Measurements from ENCODE around the gene TOMM34. TPM values are rescaled to one million over a fixed set of nuclear protein-coding genes. Genes with fewer than 3 reads are reported as not detected.

Gene TOMM34
- total RNA-seq, 1 experiment from 2014 or later = 37.5 TPM

DNA sequence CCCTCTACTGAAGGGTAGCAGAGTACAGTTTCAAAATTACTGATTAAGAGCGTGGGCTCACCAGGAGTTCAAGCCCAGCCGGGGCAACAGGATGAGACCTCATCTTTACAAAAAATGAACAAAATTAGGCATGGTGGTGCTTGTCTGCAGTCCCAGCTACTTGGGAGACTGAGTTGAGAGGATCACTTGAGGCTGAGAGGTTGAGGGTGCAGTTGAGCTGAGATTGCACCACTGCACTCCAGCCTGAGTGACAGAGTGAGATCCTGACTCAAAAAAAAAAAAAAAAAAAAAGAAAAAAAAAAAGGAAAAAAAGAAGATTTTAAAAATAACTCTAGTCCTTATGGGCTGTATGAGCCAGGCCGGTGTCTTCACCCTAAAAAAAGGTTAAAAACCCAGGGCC, 31.6 kb downstream of the TOMM34 start:
- Histone ChIP-seq H3K9ac (ENCODE audit: extremely low read depth, insufficient read length, low read length) (no peak overlapping the region), H2BK15ac (ENCODE audit: low read depth, low read length) (no peak overlapping the region), H2AFZ (ENCODE audit: low read length) (no peak overlapping the region), H3K27me3 (ENCODE audit: insufficient read depth, low read length) (no peaks in the 10 kb centered on the region), H3K79me1 (ENCODE audit: insufficient read depth, low read depth, low read length, poor library complexity, severe bottlenecking) (no peaks in the 10 kb centered on the region), H3K4ac (ENCODE audit: low read depth, low read length) (no peak overlapping the region), H2BK20ac (ENCODE audit: low read depth, low read length, poor library complexity, severe bottlenecking) (no peak overlapping the region), H3T11ph (ENCODE audit: low read length) (no peak overlapping the region), H3K27ac (ENCODE audit: insufficient read length, low read depth, low read length) (no peak overlapping the region), H3K4me2 (ENCODE audit: insufficient read depth, insufficient read length, low read length) (no peak overlapping the region), H2AK5ac (ENCODE audit: insufficient read length, low read length) (no peak overlapping the region), H4K20me1 (ENCODE audit: control insufficient read depth, insufficient read depth, insufficient read length) (no peaks in the 10 kb centered on the region), H3K23me2 (ENCODE audit: insufficient read length, low read depth, low read length, poor library complexity, severe bottlenecking) (no peaks in the 10 kb centered on the region), H2BK12ac (ENCODE audit: insufficient read length, low read depth, low read length) (no peak overlapping the region), H4K8ac (replicated peaks; ENCODE audit: insufficient read length, low read depth, low read length) (no peak overlapping the region), H2BK120ac (ENCODE audit: low read depth, low read length, poor library complexity, severe bottlenecking) (no peak overlapping the region), H3K56ac (ENCODE audit: insufficient read length, low read depth, low read length) (no peak overlapping the region), H3K79me2 (ENCODE audit: insufficient read depth, low read length) (no peaks in the 10 kb centered on the region), H3K14ac (ENCODE audit: insufficient read depth, low read length) (no peak overlapping the region), H3K18ac (ENCODE audit: insufficient read length, low read depth, low read length) (no peak overlapping the region), H2BK5ac (ENCODE audit: insufficient read length, low read length) (no peak overlapping the region), H4K5ac (ENCODE audit: insufficient read length, low read depth, low read length) (no peak overlapping the region), H3K9me3 (ENCODE audit: control insufficient read depth, low read depth, low read length) (no peaks in the 10 kb centered on the region), H3K4me1 (ENCODE audit: insufficient read depth, low read length) (no peaks in the 10 kb centered on the region; the same call in 1 of the 2 replicates), H3K23ac (ENCODE audit: insufficient read length, low read depth, low read length) (no peak overlapping the region), H4K91ac (ENCODE audit: insufficient read length, low read depth, low read length) (no peak overlapping the region)
- Mint-ChIP-seq H3K27ac (no peak overlapping the region), H3K36me3 (ENCODE audit: insufficient read depth in 1 of 3, low read depth in 3 of 3) (peaks cover 17 to 61% (median 32%) of the 10 kb centered on the region in 3 experiments; a peak in 6 of 7 replicates), H3K4me1 (no peaks in the 10 kb centered on the region), H3K27me3 (ENCODE audit: low read depth) (no peaks in the 10 kb centered on the region), H3K9me3 (no peaks in the 10 kb centered on the region), H3K4me3 (no peak overlapping the region)
- DNase-seq = no peak
- no CpG with 5 or more reads among the region's 3 CpGs for WGBS (ENCODE audit: extremely low coverage, insufficient read length, low lambda C conversion rate)
- TF ChIP-seq CTCF (conservative IDR thresholded peaks at IDR 0.05) = no peak
